Activated naive CD8-positive, alpha-beta T cell treated with anti-CD3 and anti-CD28 coated beads, Interleukin-2, amount 10 ng/mL, durations not matched to agents 7 days and 5 days (primary cell): ENCODE results near the gene SEPTIN10. TPM values are rescaled to one million over a fixed set of nuclear protein-coding genes. Genes with fewer than 3 reads are reported as not detected.

Source experiments
- ATAC-seq: fragments of 150-1000 bp; cut with Tn5 transposase; one replicate; pipeline ENCODE4 v1.10.0; 2021; ENCODE audit warnings: low read depth, moderate library complexity
- POLR2A ChIA-PET: fragments of 350-600 bp; sonication (Branson Sonifier 250); formaldehyde crosslinking; loops from one replicate; lab custom pipeline; 2021; ENCODE audit warnings: antibody characterized with exemption; lab: Charles Lee
- DNase-seq: peaks from one replicate; pipeline ENCODE4 v3.0.0; 2021
- H3K27ac Mint-ChIP-seq: one replicate; pipeline ENCODE4 v1.8.0; 2022; ENCODE audit warnings: mild to moderate bottlenecking, mixed read lengths
- H3K27me3 Mint-ChIP-seq: one replicate; pipeline ENCODE4 v1.8.0; 2022; ENCODE audit warnings: mild to moderate bottlenecking, moderate library complexity, mixed read lengths
- H3K36me3 Mint-ChIP-seq: one replicate; pipeline ENCODE4 v1.8.0; 2021; ENCODE audit warnings: mild to moderate bottlenecking, mixed read lengths
- H3K4me1 Mint-ChIP-seq: one replicate; pipeline ENCODE4 v1.8.0; 2021; ENCODE audit warnings: mixed read lengths
- H3K4me3 Mint-ChIP-seq: one replicate; pipeline ENCODE4 v1.8.0; 2022; ENCODE audit warnings: mild to moderate bottlenecking, moderate library complexity, mixed read lengths
- H3K9me3 Mint-ChIP-seq: one replicate; pipeline ENCODE4 v1.8.0; 2021; ENCODE audit warnings: mixed read lengths
- total RNA-seq, 2 experiments: library from RNA; stranded (reverse); gene quantifications; one replicate each; pipeline ENCODE4 v1.2.3, GENCODE V29; 2021

The SEPTIN10 gene
- total RNA-seq, 2 experiments from 2014 or later, result 0.31 to 0.61 TPM

DNA sequence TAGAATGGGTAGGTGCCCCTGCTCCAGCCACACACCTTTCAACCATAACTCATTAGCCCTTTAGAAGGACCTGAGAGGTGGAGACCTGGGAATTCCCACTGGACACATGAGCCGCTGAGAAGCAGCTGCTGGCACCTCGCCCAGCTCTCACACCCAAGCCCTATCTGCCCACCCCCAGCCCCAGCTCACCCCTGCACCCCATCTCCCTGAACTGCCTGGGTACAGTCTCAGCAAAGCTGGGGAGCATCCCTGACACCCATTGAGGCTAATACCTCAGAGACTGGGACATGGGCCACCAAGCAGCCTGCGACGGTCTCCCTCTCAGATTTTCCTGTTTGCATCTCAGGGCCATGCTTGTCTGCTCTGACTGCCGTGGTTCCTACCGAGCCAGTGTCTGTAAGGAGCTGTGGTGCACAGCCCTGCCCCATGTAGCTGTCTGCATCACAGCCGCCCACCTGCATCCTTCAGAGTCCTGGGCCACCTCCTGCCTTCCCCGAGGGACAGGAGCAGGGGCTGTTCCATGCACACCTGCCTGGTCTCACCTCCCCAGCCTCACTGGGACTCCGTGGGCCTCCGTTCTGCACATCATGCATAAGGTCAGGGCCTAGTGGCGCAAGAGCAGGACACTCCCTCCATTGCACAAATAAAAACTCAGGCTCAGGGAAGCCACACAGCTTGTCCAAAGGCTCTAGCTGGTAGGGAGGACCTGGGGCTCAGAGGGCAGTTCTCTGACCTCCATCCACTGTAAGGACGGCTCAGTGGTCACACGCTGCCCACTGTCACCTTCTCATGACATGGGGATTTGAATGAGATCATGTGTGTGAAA, 90.0 kb downstream of the SEPTIN10 start:
- peak; percentile 21 for DNase-seq
- H3K9me3 Mint-ChIP-seq, result no peaks in the 10 kb centered on the region
- ATAC-seq, result no peak
- no peaks in the 10 kb centered on the region for H3K36me3 Mint-ChIP-seq
- H3K4me3 Mint-ChIP-seq, result no peak overlapping the region
- POLR2A ChIA-PET, result no interaction called here
- no peak overlapping the region for H3K27ac Mint-ChIP-seq
- no peaks in the 10 kb centered on the region for H3K27me3 Mint-ChIP-seq
- no peaks in the 10 kb centered on the region for H3K4me1 Mint-ChIP-seq

DNA sequence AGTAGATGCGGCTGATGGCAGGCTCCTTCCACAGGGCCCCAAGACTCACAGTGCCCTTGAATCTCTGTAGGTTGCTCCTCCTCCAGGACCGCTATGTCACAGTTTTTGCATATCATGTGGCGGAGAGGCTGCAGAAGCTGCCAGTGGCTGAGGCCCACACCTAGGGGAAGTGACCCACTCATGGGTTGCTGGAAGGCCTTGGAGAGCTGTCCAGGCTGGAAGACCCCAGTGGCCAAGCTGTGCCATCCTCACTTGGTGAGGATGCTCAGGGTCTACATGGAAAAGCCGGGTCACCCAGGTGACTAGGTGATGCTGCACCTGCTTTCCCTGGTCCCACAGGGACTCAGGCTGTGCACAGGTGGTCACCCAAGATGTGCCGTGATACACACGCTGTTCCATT, 90.6 kb downstream of the SEPTIN10 start:
- ATAC-seq, result no peak
- Mint-ChIP-seq H3K4me1 (no peaks in the 10 kb centered on the region), H3K4me3 (no peak overlapping the region), H3K27me3 (no peaks in the 10 kb centered on the region), H3K9me3 (no peaks in the 10 kb centered on the region), H3K27ac (no peak overlapping the region), H3K36me3 (no peaks in the 10 kb centered on the region)
- DNase-seq, result peak; percentile 11
- POLR2A ChIA-PET, result no interaction called here

- H3K4me1 Mint-ChIP-seq, result no peaks in the 10 kb centered on the region
- DNase-seq (no peak), ATAC-seq (no peak)
- H3K36me3 Mint-ChIP-seq, result no peaks in the 10 kb centered on the region
- H3K9me3 Mint-ChIP-seq, result no peaks in the 10 kb centered on the region
- no peak overlapping the region for H3K4me3 Mint-ChIP-seq
- H3K27ac Mint-ChIP-seq, result no peak overlapping the region
- POLR2A ChIA-PET, result no interaction called here
- H3K27me3 Mint-ChIP-seq, result no peaks in the 10 kb centered on the region
Observed at GRCh38 chr2:109522063-109522374, 91.7 kb downstream of the SEPTIN10 start.

- H3K27me3 Mint-ChIP-seq, result no peaks in the 10 kb centered on the region
- H3K9me3 Mint-ChIP-seq, result no peaks in the 10 kb centered on the region
- ATAC-seq, result no peak
- no peaks in the 10 kb centered on the region for H3K36me3 Mint-ChIP-seq
- POLR2A ChIA-PET, result no interaction called here
- peak; percentile 2 for DNase-seq
- H3K4me3 Mint-ChIP-seq, result no peak overlapping the region
- no peaks in the 10 kb centered on the region for H3K4me1 Mint-ChIP-seq
- no peak overlapping the region for H3K27ac Mint-ChIP-seq
Observed at GRCh38 chr2:109521233-109522062, 92.3 kb downstream of the SEPTIN10 start.

GRCh38 chr2:109519513-109519912, 94.3 kb downstream of the SEPTIN10 start:
- no peaks in the 10 kb centered on the region for H3K27me3 Mint-ChIP-seq
- ATAC-seq (no peak), DNase-seq (no peak)
- no peaks in the 10 kb centered on the region for H3K9me3 Mint-ChIP-seq
- H3K36me3 Mint-ChIP-seq, result no peaks in the 10 kb centered on the region
- no peak overlapping the region for H3K27ac Mint-ChIP-seq
- H3K4me1 Mint-ChIP-seq, result peaks cover 2% of the 10 kb centered on the region
- H3K4me3 Mint-ChIP-seq, result no peak overlapping the region
- POLR2A ChIA-PET, result no interaction called here

DNA sequence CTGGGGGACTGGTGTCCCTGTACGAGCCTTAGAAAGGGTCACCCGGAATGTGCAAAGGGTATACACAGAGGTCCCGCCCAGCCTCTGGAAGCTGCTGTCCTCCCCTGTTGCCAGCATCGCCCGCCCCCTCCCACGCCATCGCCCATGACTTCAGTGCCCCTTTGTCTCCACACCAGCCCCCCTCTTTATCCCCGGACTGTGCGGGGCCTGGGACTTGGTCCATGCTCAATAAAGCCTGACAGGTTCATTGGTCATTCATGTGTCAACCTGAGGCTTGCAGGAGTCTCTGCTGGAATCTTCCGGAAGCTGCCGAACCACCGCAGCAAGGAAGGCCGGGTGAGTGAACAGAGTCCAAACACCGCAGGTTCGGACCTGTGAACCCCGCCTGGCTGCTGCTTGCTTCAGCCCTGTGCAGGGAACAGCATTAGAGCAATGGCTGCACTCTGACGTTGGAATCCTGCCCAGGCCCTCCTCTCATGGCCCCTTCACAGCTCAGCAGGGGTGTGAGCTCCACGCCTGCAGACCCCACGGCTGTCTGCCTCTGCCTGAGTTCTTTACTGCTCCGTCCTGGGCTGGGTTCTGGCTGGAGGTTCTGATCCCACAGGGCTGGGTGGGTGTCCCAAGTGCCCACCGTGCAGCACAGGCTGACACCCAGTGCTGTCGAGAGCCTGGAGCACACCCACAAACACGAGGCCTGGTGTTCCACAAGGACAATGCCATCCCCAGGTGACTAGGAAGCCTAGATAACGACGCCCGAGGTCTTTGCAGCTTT, 96.5 kb downstream of the SEPTIN10 start:
- H3K4me1 Mint-ChIP-seq, result peaks cover 7% of the 10 kb centered on the region
- H3K9me3 Mint-ChIP-seq, result no peaks in the 10 kb centered on the region
- no peak overlapping the region for H3K27ac Mint-ChIP-seq
- H3K4me3 Mint-ChIP-seq, result no peak overlapping the region
- POLR2A ChIA-PET, result no interaction called here
- ATAC-seq (no peak), DNase-seq (no peak)
- no peaks in the 10 kb centered on the region for H3K36me3 Mint-ChIP-seq
- no peaks in the 10 kb centered on the region for H3K27me3 Mint-ChIP-seq

DNA sequence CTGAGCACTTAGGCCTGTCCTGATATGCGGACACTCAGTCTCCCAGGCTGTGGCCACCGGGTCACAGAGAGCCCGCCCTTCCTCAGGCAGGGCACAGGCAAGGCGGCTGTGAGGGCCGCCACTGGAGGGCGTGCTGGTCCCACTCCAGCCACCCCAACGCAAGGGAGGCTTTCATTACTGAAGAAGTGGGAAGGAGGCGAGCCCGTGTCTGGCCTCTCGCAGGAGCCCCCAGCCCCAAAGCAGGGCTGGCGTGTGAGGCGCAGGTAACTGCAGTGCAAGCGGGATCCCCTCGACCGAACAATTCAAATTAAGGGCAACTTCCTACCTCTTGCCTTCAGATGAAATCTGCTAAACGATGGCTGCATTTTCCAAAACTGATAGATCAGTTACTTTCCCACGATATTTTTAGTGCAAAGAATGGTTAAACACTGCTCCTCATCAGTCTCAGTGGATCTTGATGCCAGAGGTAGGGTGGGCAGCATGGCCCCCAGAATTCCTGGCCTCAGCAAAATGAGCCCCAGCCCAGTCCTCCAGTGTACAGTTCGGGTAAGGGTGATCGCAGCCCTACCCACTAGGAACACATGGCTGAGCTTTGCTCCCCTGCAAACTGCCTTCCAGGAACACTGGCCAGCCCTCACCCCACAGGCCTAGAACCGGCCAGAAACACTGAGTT, 97.2 kb downstream of the SEPTIN10 start:
- no peaks in the 10 kb centered on the region for H3K27me3 Mint-ChIP-seq
- H3K27ac Mint-ChIP-seq, result no peak overlapping the region
- POLR2A ChIA-PET, result no interaction called here
- H3K9me3 Mint-ChIP-seq, result no peaks in the 10 kb centered on the region
- ATAC-seq, result no peak
- DNase-seq, result no peak
- no peak overlapping the region for H3K4me3 Mint-ChIP-seq
- no peaks in the 10 kb centered on the region for H3K36me3 Mint-ChIP-seq
- H3K4me1 Mint-ChIP-seq, result peaks cover 7% of the 10 kb centered on the region

GRCh38 chr2:109514857-109515256, 98.9 kb downstream of the SEPTIN10 start:
- no peak overlapping the region for H3K27ac Mint-ChIP-seq
- ATAC-seq, result no peak
- H3K27me3 Mint-ChIP-seq, result no peaks in the 10 kb centered on the region
- no peak for DNase-seq
- POLR2A ChIA-PET, result no interaction called here
- H3K9me3 Mint-ChIP-seq, result no peaks in the 10 kb centered on the region
- no peaks in the 10 kb centered on the region for H3K36me3 Mint-ChIP-seq
- no peak overlapping the region for H3K4me3 Mint-ChIP-seq
- peaks cover 7% of the 10 kb centered on the region for H3K4me1 Mint-ChIP-seq

GRCh38 chr2:109513749-109514588, 99.8 kb downstream of the SEPTIN10 start:
- H3K36me3 Mint-ChIP-seq, result no peaks in the 10 kb centered on the region
- H3K27ac Mint-ChIP-seq, result no peak overlapping the region
- POLR2A ChIA-PET, result no interaction called here
- DNase-seq (no peak), ATAC-seq (no peak)
- no peaks in the 10 kb centered on the region for H3K9me3 Mint-ChIP-seq
- no peaks in the 10 kb centered on the region for H3K27me3 Mint-ChIP-seq
- H3K4me3 Mint-ChIP-seq, result no peak overlapping the region
- H3K4me1 Mint-ChIP-seq, result peaks cover 7% of the 10 kb centered on the region

DNA sequence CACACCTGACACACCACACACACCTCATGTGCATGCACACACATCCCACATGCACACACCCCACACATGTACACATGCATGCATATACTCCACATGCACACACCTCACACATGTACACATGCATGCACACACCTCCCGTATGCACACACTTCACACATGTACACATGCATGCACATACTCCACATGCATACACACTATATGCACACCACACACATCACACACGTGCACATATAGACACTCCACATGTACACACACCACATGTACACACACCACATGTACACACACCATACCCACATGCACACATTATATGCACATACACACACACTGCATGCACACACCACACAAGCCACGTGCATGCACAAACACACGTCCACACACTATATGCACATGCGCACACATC, 100.5 kb downstream of the SEPTIN10 start:
- Mint-ChIP-seq H3K4me1 (peaks cover 7% of the 10 kb centered on the region), H3K4me3 (no peak overlapping the region), H3K36me3 (no peaks in the 10 kb centered on the region), H3K9me3 (no peaks in the 10 kb centered on the region), H3K27ac (no peak overlapping the region), H3K27me3 (no peaks in the 10 kb centered on the region)
- POLR2A ChIA-PET, result no interaction called here
- no peak for ATAC-seq
- no peak for DNase-seq

GRCh38 chr2:109512076-109512475, 101.7 kb downstream of the SEPTIN10 start:
- no peak for ATAC-seq
- no peaks in the 10 kb centered on the region for H3K36me3 Mint-ChIP-seq
- POLR2A ChIA-PET, result no interaction called here
- peaks cover 7% of the 10 kb centered on the region for H3K4me1 Mint-ChIP-seq
- H3K9me3 Mint-ChIP-seq, result no peaks in the 10 kb centered on the region
- no peaks in the 10 kb centered on the region for H3K27me3 Mint-ChIP-seq
- no peak overlapping the region for H3K27ac Mint-ChIP-seq
- H3K4me3 Mint-ChIP-seq, result no peak overlapping the region
- DNase-seq, result no peak

DNA sequence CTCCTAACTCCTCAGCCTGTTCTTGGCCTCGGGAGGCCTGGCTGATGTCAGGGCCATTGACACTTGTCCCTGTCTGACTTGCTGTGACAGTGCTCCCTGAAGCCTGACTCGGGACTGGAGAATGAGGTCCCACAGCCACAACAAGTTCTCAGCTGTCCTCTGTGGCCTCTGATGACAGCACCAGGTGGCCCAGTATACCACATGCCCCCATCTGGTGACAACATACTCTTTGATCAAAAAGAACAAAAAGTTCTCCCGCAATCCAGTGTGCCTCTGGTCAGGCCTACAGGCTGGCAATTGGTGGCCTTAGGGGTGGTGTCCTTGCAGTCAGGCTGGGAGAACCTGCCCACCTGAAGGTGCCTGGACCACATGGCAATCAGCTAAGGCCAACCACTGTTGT, 102.6 kb downstream of the SEPTIN10 start:
- Mint-ChIP-seq H3K4me3 (no peak overlapping the region), H3K9me3 (no peaks in the 10 kb centered on the region), H3K36me3 (no peaks in the 10 kb centered on the region), H3K27me3 (no peaks in the 10 kb centered on the region), H3K4me1 (peaks cover 7% of the 10 kb centered on the region), H3K27ac (no peak overlapping the region)
- POLR2A ChIA-PET, result no interaction called here
- DNase-seq, result no peak
- no peak for ATAC-seq
